Nephron progenitor cell (in vitro differentiated cells): ENCODE measurements around the gene SNX14.
A peak's percentile ranks its signal among the peaks of the same experiment; 100 is the strongest.
"Not testable (repeated sequence)": the region's sequence is repeated elsewhere in the genome, so short reads cannot be mapped to it uniquely, and the experiment has no call there.

Experiments
- DNase-seq: peaks from one replicate; pipeline ENCODE4 v3.0.0; 2021
- H3K27ac Mint-ChIP-seq: 2 replicates; pipeline ENCODE4 v1.8.0; 2021; ENCODE audit warnings: mild to moderate bottlenecking, moderate library complexity, mixed read lengths
- H3K27me3 Mint-ChIP-seq: 2 replicates; pipeline ENCODE4 v1.8.0; 2021; ENCODE audit warnings: mild to moderate bottlenecking, low read depth, mixed read lengths; ENCODE audit not compliant: poor library complexity
- H3K36me3 Mint-ChIP-seq: 2 replicates; pipeline ENCODE4 v1.8.0; 2021; ENCODE audit warnings: low read depth, mixed read lengths
- H3K4me1 Mint-ChIP-seq: 2 replicates; pipeline ENCODE4 v1.8.0; 2021; ENCODE audit warnings: mixed read lengths
- H3K4me3 Mint-ChIP-seq: 2 replicates; pipeline ENCODE4 v1.8.0; 2021; ENCODE audit warnings: mild to moderate bottlenecking, moderate library complexity, mixed read lengths
- H3K9me3 Mint-ChIP-seq: 2 replicates; pipeline ENCODE4 v1.8.0; 2021; ENCODE audit warnings: mild to moderate bottlenecking, moderate library complexity, mixed read lengths
- CTCF ChIP-seq: fragments of 200-600 bp; sonication (generic); IDR thresholded peaks from 2 replicates; pipeline ENCODE4 v1.5.0; 2021; ENCODE audit warnings: antibody characterized with exemption

Gene SNX14

GRCh38 chr6:85592033-85592432 lies 1.6 kb downstream of the SNX14 start:
- peaks cover 49% of the 10 kb centered on the region for H3K9me3 Mint-ChIP-seq
- TF ChIP-seq CTCF: no peak
- H3K27me3 Mint-ChIP-seq: peaks cover 16% of the 10 kb centered on the region
- no peak overlapping the region for H3K27ac Mint-ChIP-seq
- peaks cover 23% of the 10 kb centered on the region for H3K4me1 Mint-ChIP-seq
- H3K4me3 Mint-ChIP-seq: peak overlapping the region; percentile 92
- peaks cover 56% of the 10 kb centered on the region for H3K36me3 Mint-ChIP-seq
- DNase-seq: no peak

DNA sequence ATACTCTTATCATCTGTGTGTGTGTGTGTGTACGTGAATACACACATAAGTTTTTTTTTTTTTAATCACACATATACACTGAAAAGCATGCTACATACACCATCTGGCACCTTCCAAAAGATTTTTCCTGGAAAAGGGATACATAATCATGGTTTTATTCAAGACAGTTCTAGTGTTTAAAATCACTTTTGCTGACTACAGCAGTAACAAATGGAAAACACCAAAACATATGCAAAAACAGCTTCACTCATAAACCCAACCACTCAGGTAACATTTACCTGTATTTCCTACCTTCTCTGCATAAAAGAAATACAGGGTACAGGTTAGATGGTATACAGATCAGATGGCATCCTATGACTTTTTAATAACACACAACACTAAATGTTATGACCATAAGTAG lies 2.5 kb downstream of the SNX14 start:
- Mint-ChIP-seq H3K4me1 (peaks cover 23% of the 10 kb centered on the region), H3K27ac (no peak overlapping the region), H3K4me3 (peak overlapping the region; percentile 23), H3K27me3 (peaks cover 16% of the 10 kb centered on the region), H3K9me3 (peaks cover 53% of the 10 kb centered on the region), H3K36me3 (peaks cover 62% of the 10 kb centered on the region)
- no peak for DNase-seq
- TF ChIP-seq CTCF: no peak

- Mint-ChIP-seq H3K27me3 (peaks cover 3% of the 10 kb centered on the region), H3K4me3 (no peak overlapping the region), H3K9me3 (peaks cover 82% of the 10 kb centered on the region), H3K27ac (no peak overlapping the region), H3K4me1 (peaks cover under 1% of the 10 kb centered on the region), H3K36me3 (peaks cover 95% of the 10 kb centered on the region)
- TF ChIP-seq CTCF: no peak
- DNase-seq: no peak
Observed at GRCh38 chr6:85585741-85586140, 7.9 kb downstream of the SNX14 start.

GRCh38 chr6:85582832-85583231 lies 10.8 kb downstream of the SNX14 start:
- H3K27ac Mint-ChIP-seq, H3K4me3 Mint-ChIP-seq, DNase-seq, H3K4me1 Mint-ChIP-seq, H3K27me3 Mint-ChIP-seq: not testable (repeated sequence)
- peaks cover 63% of the 10 kb centered on the region for H3K9me3 Mint-ChIP-seq
- H3K36me3 Mint-ChIP-seq: peaks cover 75% of the 10 kb centered on the region

- peaks cover 57% of the 10 kb centered on the region for H3K9me3 Mint-ChIP-seq
- peaks cover 62% of the 10 kb centered on the region for H3K36me3 Mint-ChIP-seq
- H3K27me3 Mint-ChIP-seq: peaks cover 3% of the 10 kb centered on the region
- H3K4me3 Mint-ChIP-seq: no peak overlapping the region
- peaks cover 7% of the 10 kb centered on the region for H3K4me1 Mint-ChIP-seq
- DNase-seq: no peak
- TF ChIP-seq CTCF: no peak
- no peak overlapping the region for H3K27ac Mint-ChIP-seq
Observed at GRCh38 chr6:85581572-85581971, 12.1 kb downstream of the SNX14 start.

- Mint-ChIP-seq H3K36me3 (peaks cover 58% of the 10 kb centered on the region), H3K27me3 (peaks cover 3% of the 10 kb centered on the region), H3K27ac (no peak overlapping the region), H3K9me3 (peaks cover 53% of the 10 kb centered on the region), H3K4me1 (peaks cover 7% of the 10 kb centered on the region), H3K4me3 (no peak overlapping the region)
- DNase-seq: no peak
- no peak for TF ChIP-seq CTCF
Observed at GRCh38 chr6:85580878-85581267, 12.8 kb downstream of the SNX14 start.
